ENCODE data around the gene MED25.

Gene MED25

GRCh38 chr19:49872245-49873128, 54.4 kb downstream of the MED25 start:
- no peak for DNase-seq

- DNase-seq: no peak
These were observed 55.0 kb downstream of the MED25 start for GRCh38 chr19:49873129-49873521.

- no peak for DNase-seq
These were observed 55.7 kb downstream of the MED25 start for GRCh38 chr19:49873834-49874233.

GRCh38 chr19:49874503-49875157, 56.5 kb downstream of the MED25 start:
- no peak for DNase-seq

- DNase-seq: no peak
These were observed 57.1 kb downstream of the MED25 start for GRCh38 chr19:49875177-49875576.

- DNase-seq: peak in 41 of 51 donors; percentile 29 to 82 (median 63)
These were observed 57.9 kb downstream of the MED25 start for GRCh38 chr19:49875857-49876421.

- DNase-seq: peak; percentile 80 to 100 (median 97)
These were observed 58.4 kb downstream of the MED25 start for GRCh38 chr19:49876422-49877019.

- DNase-seq: peak; percentile 95 to 100 (median 99)
These were observed 59.2 kb downstream of the MED25 start, which contains the start of the genes AKT1S1 and TBC1D17 for GRCh38 chr19:49877020-49877878. AKT1S1 (minus strand) TSS chr19:49877355; CDS start chr19:49873295, 4,060 bp downstream. TBC1D17 (plus strand) TSS chr19:49877702; CDS start chr19:49877724, 22 bp downstream.

GRCh38 chr19:49877879-49878743, 60.0 kb downstream of the MED25 start:
- peak in 48 of 51 donors; percentile 86 to 99 (median 94) for DNase-seq

GRCh38 chr19:49878744-49879070, 60.6 kb downstream of the MED25 start:
- no peak for DNase-seq

- no peak for DNase-seq
These were observed 61.3 kb downstream of the MED25 start for GRCh38 chr19:49879243-49879963.

- no peak for DNase-seq
These were observed 62.2 kb downstream of the MED25 start for GRCh38 chr19:49880162-49880869.

GRCh38 chr19:49881186-49881585, 63.1 kb downstream of the MED25 start:
- no peak for DNase-seq

- no peak for DNase-seq
These were observed 63.7 kb downstream of the MED25 start for GRCh38 chr19:49881672-49882394.

- no peak for DNase-seq
These were observed 64.6 kb downstream of the MED25 start for GRCh38 chr19:49882643-49883042.

GRCh38 chr19:49883094-49883493, 65.0 kb downstream of the MED25 start:
- no peak for DNase-seq

- no peak for DNase-seq
These were observed 66.0 kb downstream of the MED25 start for GRCh38 chr19:49884109-49884508.

- no peak for DNase-seq
These were observed 66.7 kb downstream of the MED25 start for GRCh38 chr19:49884760-49885159.

Data from hypothalamus (tissue), 51 donors.